Nephron progenitor cell (in vitro differentiated cells): ENCODE results near the gene PRR33.

Source experiments
- DNase-seq: peaks from one replicate; pipeline ENCODE4 v3.0.0; 2021
- H3K27ac Mint-ChIP-seq: 2 replicates; pipeline ENCODE4 v1.8.0; 2021; ENCODE audit warnings: mild to moderate bottlenecking, moderate library complexity, mixed read lengths
- H3K27me3 Mint-ChIP-seq: 2 replicates; pipeline ENCODE4 v1.8.0; 2021; ENCODE audit warnings: mild to moderate bottlenecking, low read depth, mixed read lengths; ENCODE audit not compliant: poor library complexity
- H3K36me3 Mint-ChIP-seq: 2 replicates; pipeline ENCODE4 v1.8.0; 2021; ENCODE audit warnings: low read depth, mixed read lengths
- H3K4me1 Mint-ChIP-seq: 2 replicates; pipeline ENCODE4 v1.8.0; 2021; ENCODE audit warnings: mixed read lengths
- H3K4me3 Mint-ChIP-seq: 2 replicates; pipeline ENCODE4 v1.8.0; 2021; ENCODE audit warnings: mild to moderate bottlenecking, moderate library complexity, mixed read lengths
- H3K9me3 Mint-ChIP-seq: 2 replicates; pipeline ENCODE4 v1.8.0; 2021; ENCODE audit warnings: mild to moderate bottlenecking, moderate library complexity, mixed read lengths
- CTCF ChIP-seq: fragments of 200-600 bp; sonication (generic); IDR thresholded peaks from 2 replicates; pipeline ENCODE4 v1.5.0; 2021; ENCODE audit warnings: antibody characterized with exemption

Gene PRR33

GRCh38 chr11:1928470-1928890, 36.8 kb upstream of the PRR33 start:
- no peak for DNase-seq
- Mint-ChIP-seq H3K4me1 (peaks cover 51% of the 10 kb centered on the region), H3K27me3 (peaks cover 6% of the 10 kb centered on the region), H3K36me3 (no peaks in the 10 kb centered on the region), H3K27ac (no peak overlapping the region), H3K4me3 (no peak overlapping the region), H3K9me3 (no peaks in the 10 kb centered on the region)
- TF ChIP-seq CTCF: no peak

- no peaks in the 10 kb centered on the region for H3K36me3 Mint-ChIP-seq
- H3K27me3 Mint-ChIP-seq: peaks cover 2% of the 10 kb centered on the region
- H3K27ac Mint-ChIP-seq: peak overlapping the region; percentile 39
- H3K9me3 Mint-ChIP-seq: no peaks in the 10 kb centered on the region
- H3K4me3 Mint-ChIP-seq: no peak overlapping the region
- no peak for DNase-seq
- H3K4me1 Mint-ChIP-seq: peaks cover 50% of the 10 kb centered on the region
- no peak for TF ChIP-seq CTCF
These were observed 36.3 kb upstream of the PRR33 start for GRCh38 chr11:1927848-1928469.

GRCh38 chr11:1927026-1927847, 35.5 kb upstream of the PRR33 start:
- no peak overlapping the region for H3K4me3 Mint-ChIP-seq
- peaks cover 49% of the 10 kb centered on the region for H3K4me1 Mint-ChIP-seq
- peaks cover 2% of the 10 kb centered on the region for H3K27me3 Mint-ChIP-seq
- no peaks in the 10 kb centered on the region for H3K36me3 Mint-ChIP-seq
- no peaks in the 10 kb centered on the region for H3K9me3 Mint-ChIP-seq
- TF ChIP-seq CTCF: no peak
- DNase-seq: no peak
- no peak overlapping the region for H3K27ac Mint-ChIP-seq

GRCh38 chr11:1926156-1927025, 34.7 kb upstream of the PRR33 start:
- no peak for TF ChIP-seq CTCF
- H3K36me3 Mint-ChIP-seq: no peaks in the 10 kb centered on the region
- peaks cover 45% of the 10 kb centered on the region for H3K4me1 Mint-ChIP-seq
- no peak for DNase-seq
- H3K9me3 Mint-ChIP-seq: no peaks in the 10 kb centered on the region
- no peak overlapping the region for H3K27ac Mint-ChIP-seq
- H3K4me3 Mint-ChIP-seq: no peak overlapping the region
- peaks cover 2% of the 10 kb centered on the region for H3K27me3 Mint-ChIP-seq

GRCh38 chr11:1925373-1926155, 33.9 kb upstream of the PRR33 start:
- Mint-ChIP-seq H3K4me3 (no peak overlapping the region), H3K27ac (no peak overlapping the region), H3K4me1 (peaks cover 42% of the 10 kb centered on the region), H3K9me3 (no peaks in the 10 kb centered on the region), H3K36me3 (no peaks in the 10 kb centered on the region), H3K27me3 (peaks cover 2% of the 10 kb centered on the region)
- no peak for TF ChIP-seq CTCF
- DNase-seq: no peak
